Keratinocyte (primary cell): ENCODE results near the gene FAM114A1.

Source experiments
- EZH2 ChIP-seq: IDR thresholded peaks from one replicate; pipeline ENCODE4 v1.6.1; 2012; ENCODE audit warnings: inconsistent platforms, mild to moderate bottlenecking, low read length, moderate library complexity
- TF ChIP-seq, protein P1 (sequence below), 3 experiments: IDR thresholded peaks in 1 of 3; conservative IDR thresholded peaks in 1 of 3; optimal IDR thresholded peaks in 1 of 3; 2 replicates in 2 of 3; 3 replicates in 1 of 3; pipeline versions ENCODE3 to v1.5.1; 2011; ENCODE audit warnings: low read length in 3 of 3, mild to moderate bottlenecking in 3 of 3, moderate library complexity in 2 of 3, control low read depth in 1 of 3, inconsistent platforms in 1 of 3; ENCODE audit not compliant: insufficient read depth in 2 of 3; ENCODE audit errors: extremely low read depth in 1 of 3

DNA sequence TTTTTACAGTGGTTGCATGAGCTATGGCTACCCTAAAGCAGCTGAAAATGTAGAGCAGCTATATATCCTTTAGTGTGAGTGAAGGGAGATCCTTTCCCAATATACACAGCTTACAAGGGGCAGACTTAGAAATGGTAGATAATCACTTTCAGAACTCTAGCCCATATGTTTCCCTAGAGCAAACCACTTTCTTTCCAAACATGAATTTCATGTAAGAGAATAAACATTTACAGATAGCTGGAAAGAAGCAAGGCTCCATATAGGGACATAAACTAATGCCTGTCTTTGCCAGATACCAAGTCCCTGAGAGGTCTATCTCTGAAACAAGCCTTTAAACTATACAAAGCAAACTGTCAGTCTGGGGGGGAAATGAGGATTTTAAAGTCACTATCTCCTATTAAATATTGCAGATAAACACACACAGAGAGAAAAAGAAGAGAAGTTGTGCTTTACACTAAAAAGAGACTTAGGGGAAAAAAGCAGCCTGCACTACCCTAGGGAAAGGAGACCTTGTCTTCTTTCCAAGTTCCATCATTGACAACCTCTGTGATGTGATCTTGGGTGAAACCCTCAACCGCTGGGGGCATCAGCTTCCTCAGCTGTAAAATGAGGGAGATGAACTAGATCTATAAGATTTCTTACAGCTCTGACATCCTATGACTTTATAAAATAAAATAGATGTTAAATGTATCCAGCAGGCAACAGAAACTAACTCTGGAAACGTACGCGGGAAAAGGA lies 91.0 kb downstream of the FAM114A1 start:
- TF ChIP-seq EZH2, result no peak
- TF ChIP-seq, protein P1, sequence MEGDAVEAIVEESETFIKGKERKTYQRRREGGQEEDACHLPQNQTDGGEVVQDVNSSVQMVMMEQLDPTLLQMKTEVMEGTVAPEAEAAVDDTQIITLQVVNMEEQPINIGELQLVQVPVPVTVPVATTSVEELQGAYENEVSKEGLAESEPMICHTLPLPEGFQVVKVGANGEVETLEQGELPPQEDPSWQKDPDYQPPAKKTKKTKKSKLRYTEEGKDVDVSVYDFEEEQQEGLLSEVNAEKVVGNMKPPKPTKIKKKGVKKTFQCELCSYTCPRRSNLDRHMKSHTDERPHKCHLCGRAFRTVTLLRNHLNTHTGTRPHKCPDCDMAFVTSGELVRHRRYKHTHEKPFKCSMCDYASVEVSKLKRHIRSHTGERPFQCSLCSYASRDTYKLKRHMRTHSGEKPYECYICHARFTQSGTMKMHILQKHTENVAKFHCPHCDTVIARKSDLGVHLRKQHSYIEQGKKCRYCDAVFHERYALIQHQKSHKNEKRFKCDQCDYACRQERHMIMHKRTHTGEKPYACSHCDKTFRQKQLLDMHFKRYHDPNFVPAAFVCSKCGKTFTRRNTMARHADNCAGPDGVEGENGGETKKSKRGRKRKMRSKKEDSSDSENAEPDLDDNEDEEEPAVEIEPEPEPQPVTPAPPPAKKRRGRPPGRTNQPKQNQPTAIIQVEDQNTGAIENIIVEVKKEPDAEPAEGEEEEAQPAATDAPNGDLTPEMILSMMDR (optimal IDR thresholded peaks at IDR 0.05 in 1 of 3, IDR thresholded peaks at IDR 0.05 in 1 of 3, conservative IDR thresholded peaks at IDR 0.05 in 1 of 3; ENCODE audit: extremely low read depth in 1 of 3, insufficient read depth in 2 of 3, low read length in 3 of 3), result no peak
